Tibial nerve (tissue), 4 donors: ENCODE measurements around the gene SPDYE4. TPM values are rescaled to one million over a fixed set of nuclear protein-coding genes. Genes with fewer than 3 reads are reported as not detected.

Experiments used
- DNase-seq, 2 donors: peaks; one replicate each; pipeline ENCODE4 v3.0.0-alpha.2; 2019; ENCODE audit warnings: low spot score in 2 of 2
- H3K27ac ChIP-seq, 4 donors: fragments of 200-600 bp; sonication (generic) in 3 of 4; one replicate each; pipeline ENCODE4 v1.5.1; 2017 to 2019; ENCODE audit warnings: mild to moderate bottlenecking in 1 of 4
- H3K27me3 ChIP-seq, 2 donors: fragments of 200-600 bp; sonication (generic) in 1 of 2; one replicate each; pipeline versions ENCODE4 v1.5.1 to v1.6.0; 2017 to 2019
- H3K36me3 ChIP-seq, 3 donors: fragments of 200-600 bp; sonication (generic); one replicate each; pipeline ENCODE4 v1.5.1; 2018 to 2019
- H3K4me1 ChIP-seq, 4 donors: fragments of 200-600 bp; sonication (generic) in 3 of 4; one replicate each; pipeline ENCODE4 v1.5.1; 2017 to 2019
- H3K4me3 ChIP-seq, 4 donors: fragments of 200-600 bp; sonication (generic) in 3 of 4; one replicate each; pipeline ENCODE4 v1.5.1; 2017 to 2019; ENCODE audit warnings: mild to moderate bottlenecking in 1 of 4, moderate library complexity in 1 of 4
- H3K9me3 ChIP-seq, 4 donors: fragments of 200-600 bp; sonication (generic) in 3 of 4; one replicate each; pipeline ENCODE4 v1.5.1; 2017 to 2019
- EP300 ChIP-seq, 2 donors: sonication (generic); formaldehyde crosslinking; IDR thresholded peaks; one replicate each; pipeline ENCODE4 v1.6.1; 2017; ENCODE audit warnings: antibody characterized with exemption in 2 of 2, mild to moderate bottlenecking in 1 of 2
- POLR2A ChIP-seq, 2 donors: fragments of 450-650 bp; IDR thresholded peaks; one replicate each; pipeline ENCODE4 v1.6.1; 2017; ENCODE audit warnings: antibody characterized with exemption in 2 of 2, mild to moderate bottlenecking in 2 of 2, moderate library complexity in 2 of 2
- WGBS, 2 donors: methylation state at CpG; one replicate each; pipeline ENCODE4 v1.1.5; 2018; 5-methylcytosine and 5-hydroxymethylcytosine counted together
- total RNA-seq, 4 donors: library from RNA; depleted of rRNA; stranded (reverse); fragments of >200 nt; gene quantifications; one replicate each; pipeline ENCODE4 v1.1.0, GENCODE V29; 2016
- TF ChIP-seq, protein P1 (sequence below), 5 experiments: fragments of 200-600 bp in 3 of 5; fragments of 450-650 bp in 2 of 5; sonication (generic) in 3 of 5; IDR thresholded peaks; one replicate each; pipeline ENCODE4 v1.5.1; 2016 to 2019; ENCODE audit warnings: antibody characterized with exemption in 5 of 5, mild to moderate bottlenecking in 3 of 5, moderate library complexity in 2 of 5

The SPDYE4 gene
- total RNA-seq, 4 donors from 2014 or later, result not detected

DNA sequence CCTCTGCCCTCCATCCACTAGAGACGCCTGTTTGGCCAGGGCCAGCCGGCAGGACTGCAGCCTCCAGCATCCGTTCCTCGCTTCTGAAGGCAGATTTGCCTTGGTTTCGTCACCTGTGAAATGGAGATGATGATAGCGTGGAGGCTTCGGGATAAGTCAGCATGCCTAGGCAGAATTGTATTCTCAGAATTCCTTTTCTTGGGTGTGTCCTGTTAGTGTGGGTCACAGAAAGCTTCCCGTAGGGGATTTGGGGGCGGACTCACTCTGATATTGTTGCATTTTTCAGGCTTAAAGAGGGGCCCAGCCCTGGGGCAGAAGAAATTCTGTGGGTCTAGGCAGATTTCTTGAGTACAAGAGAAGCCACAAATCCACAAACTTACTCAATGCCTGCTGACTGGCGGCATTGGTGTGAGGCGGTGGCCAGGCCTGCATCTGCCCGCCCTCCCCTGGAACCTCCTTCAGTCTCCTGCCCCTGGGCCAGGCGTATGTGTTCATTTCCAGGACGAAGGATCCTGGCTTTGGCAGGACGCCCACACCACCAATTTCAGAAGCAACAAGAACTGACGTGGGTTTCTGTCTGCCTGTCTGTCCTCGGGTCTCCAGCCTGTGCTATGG, 31.3 kb downstream of the SPDYE4 start:
- Histone ChIP-seq H3K36me3 (no peaks in the 10 kb centered on the region), H3K27ac (no peak overlapping the region), H3K4me1 (no peaks in the 10 kb centered on the region), H3K27me3 (no peaks in the 10 kb centered on the region), H3K9me3 (no peaks in the 10 kb centered on the region), H3K4me3 (no peak overlapping the region)
- no peak for DNase-seq
- TF ChIP-seq POLR2A (IDR thresholded peaks at IDR 0.05) (no peak), EP300 (IDR thresholded peaks at IDR 0.05) (no peak)
- TF ChIP-seq, protein P1, sequence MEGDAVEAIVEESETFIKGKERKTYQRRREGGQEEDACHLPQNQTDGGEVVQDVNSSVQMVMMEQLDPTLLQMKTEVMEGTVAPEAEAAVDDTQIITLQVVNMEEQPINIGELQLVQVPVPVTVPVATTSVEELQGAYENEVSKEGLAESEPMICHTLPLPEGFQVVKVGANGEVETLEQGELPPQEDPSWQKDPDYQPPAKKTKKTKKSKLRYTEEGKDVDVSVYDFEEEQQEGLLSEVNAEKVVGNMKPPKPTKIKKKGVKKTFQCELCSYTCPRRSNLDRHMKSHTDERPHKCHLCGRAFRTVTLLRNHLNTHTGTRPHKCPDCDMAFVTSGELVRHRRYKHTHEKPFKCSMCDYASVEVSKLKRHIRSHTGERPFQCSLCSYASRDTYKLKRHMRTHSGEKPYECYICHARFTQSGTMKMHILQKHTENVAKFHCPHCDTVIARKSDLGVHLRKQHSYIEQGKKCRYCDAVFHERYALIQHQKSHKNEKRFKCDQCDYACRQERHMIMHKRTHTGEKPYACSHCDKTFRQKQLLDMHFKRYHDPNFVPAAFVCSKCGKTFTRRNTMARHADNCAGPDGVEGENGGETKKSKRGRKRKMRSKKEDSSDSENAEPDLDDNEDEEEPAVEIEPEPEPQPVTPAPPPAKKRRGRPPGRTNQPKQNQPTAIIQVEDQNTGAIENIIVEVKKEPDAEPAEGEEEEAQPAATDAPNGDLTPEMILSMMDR (IDR thresholded peaks at IDR 0.05), result no peak
- 58 to 61% methylated on average over 17 of the region's 17 CpGs for WGBS, 2 donors

DNA sequence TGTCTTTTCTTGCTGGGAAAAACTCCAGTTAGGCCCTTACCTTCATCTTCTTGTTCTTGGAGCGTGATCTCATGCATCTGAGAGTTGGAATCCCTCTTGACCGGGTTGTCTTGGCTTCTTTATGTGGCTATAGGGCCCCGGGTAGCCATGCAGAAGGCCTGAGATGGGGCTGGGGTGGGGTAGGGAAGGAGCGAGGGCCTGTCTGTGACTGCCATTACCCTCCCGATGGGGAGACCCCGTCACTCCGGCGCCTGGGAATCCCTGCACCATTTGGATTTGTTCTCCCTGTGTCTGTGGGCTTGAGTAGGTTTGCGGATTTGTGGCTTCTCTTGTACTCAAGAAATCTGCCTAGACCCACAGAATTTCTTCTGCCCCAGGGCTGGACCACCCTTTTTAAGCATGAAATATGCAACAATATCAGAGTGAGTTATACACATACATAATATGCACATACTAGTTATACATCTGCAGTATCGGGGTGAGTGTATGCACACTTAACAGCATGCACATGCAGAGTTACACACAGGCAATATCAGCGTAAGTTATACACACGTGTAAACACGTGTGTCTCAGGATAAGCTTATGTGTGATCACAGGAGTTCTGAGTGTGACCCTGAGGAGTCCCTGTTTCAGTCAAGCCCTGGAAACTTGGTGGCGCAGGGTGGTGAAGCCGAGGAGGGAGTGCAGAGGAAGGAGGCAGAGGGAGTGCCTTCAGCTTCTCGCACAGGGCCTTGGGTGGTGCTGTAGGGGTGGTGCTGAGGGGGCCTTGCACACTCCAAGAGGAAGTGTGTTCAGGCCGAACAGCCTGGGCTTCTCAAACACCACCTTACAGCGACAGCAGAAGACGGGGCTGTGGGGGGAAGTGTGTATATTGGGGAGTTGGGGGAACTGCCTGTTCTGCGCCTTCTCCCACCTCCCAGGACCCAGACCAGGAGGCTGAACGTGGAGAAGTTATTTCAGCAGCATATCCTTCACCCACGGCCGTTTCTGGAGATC, 32.2 kb downstream of the SPDYE4 start:
- TF ChIP-seq, protein P1 (IDR thresholded peaks at IDR 0.05), result no peak
- no peak for TF ChIP-seq POLR2A (IDR thresholded peaks at IDR 0.05)
- no peak for TF ChIP-seq EP300 (IDR thresholded peaks at IDR 0.05)
- no peaks in the 10 kb centered on the region for H3K4me1 ChIP-seq
- WGBS, 2 donors, result 74 to 76% methylated on average over 23 of the region's 23 CpGs

DNA sequence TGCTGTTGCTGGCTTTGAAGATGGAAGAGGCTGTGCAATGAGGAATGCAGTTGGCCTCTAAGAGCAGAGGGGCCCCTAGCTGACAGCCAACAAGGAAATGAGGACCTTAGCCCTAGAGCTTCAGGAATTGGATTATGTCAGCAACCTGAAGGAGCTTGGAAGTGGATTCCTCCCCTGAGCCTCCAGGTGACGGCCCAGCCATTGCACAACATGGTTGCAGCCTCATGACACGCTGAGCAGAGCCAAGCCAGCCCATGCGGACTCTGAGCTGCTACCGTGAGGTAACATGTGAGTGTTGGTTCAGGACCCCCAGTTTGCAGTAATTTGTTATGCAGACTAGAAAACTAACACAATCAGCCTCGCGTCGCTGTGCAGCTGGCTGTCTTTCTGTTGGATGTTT, 33.9 kb downstream of the SPDYE4 start:
- WGBS, 2 donors, result 92 to 94% methylated on average over 7 of the region's 7 CpGs
- Histone ChIP-seq H3K9me3 (no peaks in the 10 kb centered on the region), H3K27ac (no peak overlapping the region), H3K4me3 (no peak overlapping the region), H3K36me3 (no peaks in the 10 kb centered on the region), H3K4me1 (no peaks in the 10 kb centered on the region), H3K27me3 (no peaks in the 10 kb centered on the region)
- no peak for TF ChIP-seq POLR2A (IDR thresholded peaks at IDR 0.05)
- TF ChIP-seq EP300 (IDR thresholded peaks at IDR 0.05), result no peak
- TF ChIP-seq, protein P1 (IDR thresholded peaks at IDR 0.05), result no peak
- DNase-seq, result no peak

More for the DNA sequence above, 32.2 kb downstream of the SPDYE4 start:
- Histone ChIP-seq H3K36me3 (no peaks in the 10 kb centered on the region), H3K4me3 (no peak overlapping the region), H3K27ac (no peak overlapping the region), H3K9me3 (no peaks in the 10 kb centered on the region), H3K27me3 (no peaks in the 10 kb centered on the region)
- no peak for DNase-seq

DNA sequence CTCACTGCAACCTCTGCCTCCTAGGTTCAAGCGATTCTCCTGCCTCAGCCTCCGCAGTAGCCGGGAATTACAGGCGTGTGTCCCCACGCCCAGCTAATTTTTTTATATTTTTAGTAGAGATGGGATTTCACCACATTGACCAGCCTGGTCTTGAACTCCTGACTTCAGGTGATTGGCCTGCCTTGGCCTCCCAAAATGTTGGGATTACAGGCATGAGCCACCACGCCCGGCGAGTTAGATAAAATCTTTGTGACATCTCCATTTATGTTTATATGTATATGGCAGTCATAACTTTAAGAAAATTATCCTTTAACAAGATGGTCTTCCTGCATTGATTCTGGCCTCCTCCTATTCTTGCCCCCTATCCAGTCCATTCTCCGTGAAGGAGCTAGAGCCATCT, 37.8 kb downstream of the SPDYE4 start:
- Histone ChIP-seq H3K27me3 (no peaks in the 10 kb centered on the region), H3K27ac (no peak overlapping the region), H3K4me1 (no peaks in the 10 kb centered on the region), H3K9me3 (no peaks in the 10 kb centered on the region), H3K36me3 (no peaks in the 10 kb centered on the region), H3K4me3 (no peak overlapping the region)
- DNase-seq, result no peak
- TF ChIP-seq, protein P1 (IDR thresholded peaks at IDR 0.05), result no peak
- 83 to 84% methylated on average over 9 of the region's 9 CpGs for WGBS, 2 donors
